ENCODE data around the gene CNIH2. TPM values are rescaled to one million over a fixed set of nuclear protein-coding genes. Genes with fewer than 3 reads are reported as not detected.

Gene CNIH2
- total and polyA plus RNA-seq, 2 experiments from 2014 or later: 4.3 to 9.2 TPM

GRCh38 chr11:66287889-66288670 is 10.1 kb downstream of the CNIH2 start:
- Histone ChIP-seq H3K4me2 (peak overlapping the region; percentile 95), H3F3A (replicated peaks; ENCODE audit: low read depth) (peaks cover 20% of the 10 kb centered on the region; the same call in 1 of the 2 replicates), H4K20me1 (replicated peaks; ENCODE audit: insufficient read depth) (no peaks in the 10 kb centered on the region; the same call in 1 of the 2 replicates), H3K27ac (ENCODE audit: low read depth) (peak overlapping the region; percentile 59; the same call in 1 of the 2 replicates), H3K4me3 (peak overlapping the region; percentile 94), H3K79me2 (replicated peaks; ENCODE audit: insufficient read depth) (peaks cover 9% of the 10 kb centered on the region), H3K36me3 (ENCODE audit: insufficient read depth) (no peaks in the 10 kb centered on the region; the same call in 1 of the 2 replicates), H3K9me2 (ENCODE audit: insufficient read depth) (no peaks in the 10 kb centered on the region), H3K27me3 (ENCODE audit: insufficient read depth) (peaks cover 27% of the 10 kb centered on the region), H2AFZ (peak overlapping the region; percentile 70; the same call in 1 of the 2 replicates), H3K4me1 (ENCODE audit: insufficient read depth) (peaks cover 22% of the 10 kb centered on the region)
- peak overlapping the region; percentile 94 for H3K4me3 Mint-ChIP-seq
- peaks cover 2% of the 10 kb centered on the region; the same call in 1 of the 3 replicates for H3K9me3 Mint-ChIP-seq
- H3K27ac Mint-ChIP-seq: peak overlapping the region; percentile 74; the same call in 1 of the 2 replicates
- peaks cover 35% of the 10 kb centered on the region for H3K27me3 Mint-ChIP-seq (ENCODE audit: insufficient read depth, low read depth, poor library complexity)
- no peaks in the 10 kb centered on the region for H3K36me3 Mint-ChIP-seq (ENCODE audit: low read depth)
- ATAC-seq (no peak), DNase-seq (ENCODE audit: low spot score) (no peak)
- peaks cover 23% of the 10 kb centered on the region for H3K4me1 Mint-ChIP-seq
- TF ChIP-seq NANOG (IDR thresholded peaks at IDR 0.05; ENCODE audit: borderline replicate concordance) (no peak), STAT1 (IDR thresholded peaks at IDR 0.05; ENCODE audit: unreplicated experiment) (no peak), ZNF114 (CRISPR knock-in tag; IDR thresholded peaks at IDR 0.05) (no peak), EZH2 (IDR thresholded peaks at IDR 0.05; ENCODE audit: low read depth, unreplicated experiment) (no peak)

- Histone ChIP-seq H4K20me1 (replicated peaks; ENCODE audit: insufficient read depth) (no peaks in the 10 kb centered on the region; the same call in 1 of the 2 replicates), H3K27me3 (ENCODE audit: insufficient read depth) (peaks cover 30% of the 10 kb centered on the region), H3K36me3 (ENCODE audit: insufficient read depth) (no peaks in the 10 kb centered on the region; the same call in 1 of the 2 replicates), H3K79me2 (replicated peaks; ENCODE audit: insufficient read depth) (peaks cover 9% of the 10 kb centered on the region), H2AFZ (peak within 1 kb of the TSS; percentile 74), H3K4me2 (peak within 1 kb of the TSS; percentile 95), H3K4me1 (ENCODE audit: insufficient read depth) (peaks cover 21% of the 10 kb centered on the region), H3K9me2 (ENCODE audit: insufficient read depth) (no peaks in the 10 kb centered on the region), H3K4me3 (peak within 1 kb of the TSS; percentile 94), H3K27ac (ENCODE audit: low read depth) (peak within 1 kb of the TSS; percentile 83), H3F3A (replicated peaks; ENCODE audit: low read depth) (peaks cover 18% of the 10 kb centered on the region; the same call in 1 of the 2 replicates)
- H3K4me3 Mint-ChIP-seq: peak within 1 kb of the TSS; percentile 94
- TF ChIP-seq CREB1 (CRISPR knock-in tag; IDR thresholded peaks at IDR 0.05; ENCODE audit: low read depth) (peak; percentile 87), ZNF331 (CRISPR knock-in tag; IDR thresholded peaks at IDR 0.05; ENCODE audit: low read depth) (no peak), STAT1 (IDR thresholded peaks at IDR 0.05; ENCODE audit: unreplicated experiment) (no peak), POLR2AphosphoS5 (IDR thresholded peaks at IDR 0.05; ENCODE audit: low read depth) (peak; percentile 86), JUNB (IDR thresholded peaks at IDR 0.05; ENCODE audit: unreplicated experiment) (no peak)
- peaks cover 21% of the 10 kb centered on the region for H3K4me1 Mint-ChIP-seq
- DNase-seq (ENCODE audit: low spot score) (peak; percentile 99), ATAC-seq (peak; percentile 92)
- peaks cover 2% of the 10 kb centered on the region; the same call in 1 of the 3 replicates for H3K9me3 Mint-ChIP-seq
- H3K27me3 Mint-ChIP-seq (ENCODE audit: insufficient read depth, low read depth, poor library complexity): peaks cover 35% of the 10 kb centered on the region
- no peaks in the 10 kb centered on the region; the same call in 2 of the 3 replicates for H3K36me3 Mint-ChIP-seq (ENCODE audit: low read depth)
- peak within 1 kb of the TSS; percentile 95 for H3K27ac Mint-ChIP-seq
Measured at GRCh38 chr11:66288671-66289547, 10.9 kb downstream of the CNIH2 start, which contains the start of gene YIF1A. Gene YIF1A, minus strand, starts transcription at chr11:66289143. Its CDS starts 158 bp downstream, at chr11:66288985.

Data from GM23338 (cell line).